Neuron (in vitro differentiated cells): ENCODE results near the gene ANKS1A.
"Not testable (repeated sequence)": the region's sequence is repeated elsewhere in the genome, so short reads cannot be mapped to it uniquely, and the experiment has no call there.

Source experiments
- H2AFZ ChIP-seq: one replicate; pipeline ENCODE4 v1.6.1; 2013; ENCODE audit warnings: low read depth, mild to moderate bottlenecking, inconsistent platforms, low read length, moderate library complexity
- H3K27me3 ChIP-seq: one replicate; pipeline ENCODE4 v1.6.1; 2013; ENCODE audit warnings: low read length; ENCODE audit not compliant: insufficient read depth
- H3K36me3 ChIP-seq: one replicate; pipeline ENCODE4 v1.6.1; 2013; ENCODE audit warnings: low read length; ENCODE audit not compliant: insufficient read depth
- H3K4me1 ChIP-seq: one replicate; pipeline ENCODE4 v1.6.1; 2013; ENCODE audit warnings: low read length; ENCODE audit not compliant: insufficient read depth
- H3K4me3 ChIP-seq: 2 replicates; pipeline ENCODE4 v1.5.1; 2013; ENCODE audit warnings: mild to moderate bottlenecking, low read length, moderate library complexity
- H3K9me3 ChIP-seq: one replicate; pipeline ENCODE4 v1.6.1; 2013; ENCODE audit warnings: low read length

ANKS1A gene

DNA sequence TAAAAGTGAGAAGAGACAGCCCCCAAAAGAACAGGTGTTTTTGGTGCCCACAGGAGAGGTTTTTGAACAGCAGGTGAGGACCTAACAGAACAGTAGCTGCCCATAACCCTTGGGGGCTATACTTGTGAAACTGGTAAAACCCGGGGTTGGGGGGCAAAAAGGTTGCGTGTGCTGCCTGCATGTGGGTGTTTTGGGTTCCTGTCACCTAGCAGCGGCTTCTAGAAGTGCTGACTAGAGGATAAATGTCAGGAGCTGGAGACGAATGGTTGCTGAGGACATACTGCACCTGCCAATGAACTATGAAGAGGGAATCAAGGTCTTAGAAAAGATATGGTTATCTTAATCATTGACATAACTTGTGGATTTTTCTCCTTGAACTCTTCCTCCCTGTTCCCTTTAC, 17.2 kb upstream of the ANKS1A start:
- Histone ChIP-seq H3K9me3 (no peaks in the 10 kb centered on the region), H2AFZ (no peak overlapping the region), H3K4me1 (no peaks in the 10 kb centered on the region), H3K36me3 (peaks cover 87% of the 10 kb centered on the region), H3K4me3 (no peak overlapping the region), H3K27me3 (no peaks in the 10 kb centered on the region)

DNA sequence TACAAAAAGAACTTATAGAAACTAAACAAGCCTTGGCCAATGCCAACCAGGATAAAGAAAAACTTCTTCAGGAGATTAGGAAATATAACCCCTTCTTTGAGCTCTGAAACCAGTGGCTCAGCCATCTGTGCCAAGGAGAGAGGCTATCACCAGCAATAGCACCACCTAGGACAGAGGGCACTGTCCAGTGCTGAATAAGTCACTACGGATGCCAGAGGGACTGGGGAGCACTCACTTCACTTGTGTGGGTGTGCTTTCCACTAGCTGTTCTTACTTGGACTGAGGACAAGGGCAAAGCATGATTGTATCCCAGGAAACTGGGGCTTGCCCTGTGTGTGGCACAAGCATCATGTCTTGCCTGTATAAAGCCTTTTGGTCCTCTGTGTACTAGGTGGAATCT, 16.7 kb upstream of the ANKS1A start:
- Histone ChIP-seq H3K36me3 (peaks cover 87% of the 10 kb centered on the region), H3K27me3 (no peaks in the 10 kb centered on the region), H2AFZ (no peak overlapping the region), H3K4me1 (no peaks in the 10 kb centered on the region), H3K9me3 (no peaks in the 10 kb centered on the region), H3K4me3 (no peak overlapping the region)

DNA sequence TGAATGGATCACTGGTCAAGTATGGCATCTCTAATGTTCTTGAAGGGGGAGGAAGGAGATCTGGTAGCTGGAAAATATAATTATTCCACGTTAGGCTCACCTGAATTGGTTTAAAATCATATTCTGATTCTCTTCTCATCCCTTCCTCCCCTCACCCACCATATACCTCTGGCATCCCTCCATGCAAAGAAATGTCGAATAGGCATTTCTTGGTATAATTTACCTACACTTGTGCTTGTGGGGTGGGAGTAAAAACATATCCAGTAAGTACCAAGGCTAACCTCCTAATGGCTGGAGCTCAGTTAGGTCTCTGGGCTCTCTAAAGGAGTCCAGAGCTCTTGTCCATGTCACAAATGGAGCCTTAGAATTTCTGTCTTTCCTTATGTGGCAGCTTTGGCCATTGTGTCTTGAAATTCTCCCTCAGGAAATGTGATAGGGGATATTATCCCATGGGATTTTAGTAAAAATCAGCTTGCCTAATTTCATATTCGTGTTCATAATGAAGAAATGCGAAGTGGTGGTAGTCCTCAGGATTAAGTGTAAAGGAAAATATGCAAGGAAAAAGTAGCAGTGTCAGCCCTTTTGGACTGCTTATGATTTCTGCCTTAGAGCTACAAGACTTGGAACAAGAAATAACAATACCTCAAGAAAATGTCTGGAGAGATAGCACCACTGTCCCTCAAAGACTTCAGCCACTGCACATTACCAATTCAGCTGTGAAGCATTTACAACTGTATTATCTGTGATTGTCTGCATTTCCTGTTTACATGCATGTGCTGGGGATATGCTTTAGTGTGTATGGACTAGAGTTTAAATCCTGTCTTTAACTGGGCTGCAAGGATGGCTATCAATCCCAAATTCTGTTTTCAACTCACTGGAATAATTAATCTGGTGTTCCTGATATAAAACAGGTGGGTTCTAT, 13.5 kb upstream of the ANKS1A start:
- peaks cover 93% of the 10 kb centered on the region for H3K36me3 ChIP-seq

DNA sequence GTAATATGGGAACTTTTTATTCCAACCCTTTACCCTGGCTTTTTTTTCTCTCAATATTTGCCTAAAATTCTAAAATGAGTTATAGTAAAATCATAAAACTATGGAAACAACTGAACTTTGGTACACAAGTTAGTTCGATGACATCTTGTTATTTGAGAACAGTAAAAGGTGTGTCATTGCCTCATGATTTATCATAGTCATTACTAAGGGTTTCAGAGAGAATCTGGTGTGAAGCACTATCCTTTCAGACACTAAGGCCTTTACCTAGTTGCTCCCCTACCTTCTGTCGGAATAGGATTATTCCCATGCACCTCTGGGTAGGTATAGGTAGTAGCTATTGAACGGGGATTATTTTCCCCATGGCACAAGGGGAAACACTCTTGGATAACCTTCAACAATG, 12.6 kb upstream of the ANKS1A start:
- Histone ChIP-seq H3K4me3 (no peak overlapping the region), H3K36me3 (peaks cover 91% of the 10 kb centered on the region), H3K9me3 (no peaks in the 10 kb centered on the region), H2AFZ (no peak overlapping the region), H3K27me3 (no peaks in the 10 kb centered on the region), H3K4me1 (no peaks in the 10 kb centered on the region)

More for the DNA sequence above, 13.5 kb upstream of the ANKS1A start:
- Histone ChIP-seq H3K4me1 (no peaks in the 10 kb centered on the region), H3K4me3 (no peak overlapping the region), H3K27me3 (no peaks in the 10 kb centered on the region), H3K9me3 (no peaks in the 10 kb centered on the region), H2AFZ (no peak overlapping the region)

GRCh38 chr6:34877259-34877658, 11.8 kb upstream of the ANKS1A start:
- Histone ChIP-seq H2AFZ (no peak overlapping the region), H3K36me3 (peaks cover 83% of the 10 kb centered on the region), H3K27me3 (no peaks in the 10 kb centered on the region), H3K4me3 (no peak overlapping the region), H3K9me3 (no peaks in the 10 kb centered on the region), H3K4me1 (no peaks in the 10 kb centered on the region)

- peaks cover 76% of the 10 kb centered on the region for H3K36me3 ChIP-seq
- H2AFZ ChIP-seq: no peak overlapping the region
- H3K27me3 ChIP-seq: no peaks in the 10 kb centered on the region
- H3K9me3 ChIP-seq: no peaks in the 10 kb centered on the region
- no peaks in the 10 kb centered on the region for H3K4me1 ChIP-seq
- no peak overlapping the region for H3K4me3 ChIP-seq
Observed at GRCh38 chr6:34877869-34878485, 11.1 kb upstream of the ANKS1A start.

DNA sequence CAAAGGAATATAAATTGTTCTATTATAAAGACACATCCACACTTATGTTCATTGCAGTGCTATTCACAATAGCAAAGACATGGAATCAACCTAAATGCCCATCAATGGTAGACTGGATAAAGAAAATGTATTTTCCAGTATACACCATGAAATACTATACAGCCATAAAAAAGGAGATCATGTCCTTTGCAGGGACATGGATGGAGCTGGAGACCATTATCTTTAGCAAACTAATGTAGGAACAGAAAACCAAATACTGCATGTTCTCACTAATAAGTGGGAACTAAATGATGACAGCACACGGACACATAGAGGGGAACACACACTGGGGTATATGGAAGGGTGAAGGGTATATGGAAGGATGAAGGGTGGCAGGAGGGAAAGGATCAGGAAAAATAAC, 5.0 kb upstream of the ANKS1A start:
- not testable (repeated sequence) for H3K27me3 ChIP-seq, H2AFZ ChIP-seq, H3K9me3 ChIP-seq, H3K4me3 ChIP-seq, H3K4me1 ChIP-seq
- H3K36me3 ChIP-seq: peaks cover 34% of the 10 kb centered on the region

DNA sequence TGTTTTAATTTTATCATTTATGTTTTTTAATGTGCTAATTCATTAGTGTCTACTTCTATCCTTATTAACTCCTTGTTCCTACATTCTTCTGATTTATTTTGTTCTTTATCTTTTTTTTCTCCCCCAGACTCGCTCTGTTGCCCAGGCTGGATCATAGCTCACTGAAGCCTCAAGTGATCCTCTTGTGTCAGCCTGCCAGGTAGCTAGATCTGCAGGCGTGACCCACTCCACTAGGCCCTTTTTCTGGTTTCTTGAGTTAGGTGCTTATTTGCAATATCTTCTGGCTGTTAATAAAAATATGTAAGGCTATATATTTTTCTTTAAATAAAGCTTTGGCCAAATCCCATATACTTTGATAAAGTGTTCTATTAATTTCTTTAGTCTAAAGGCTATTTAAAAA, 4.1 kb upstream of the ANKS1A start:
- Histone ChIP-seq H3K4me1 (peaks cover 5% of the 10 kb centered on the region), H2AFZ (no peak overlapping the region), H3K36me3 (peaks cover 27% of the 10 kb centered on the region), H3K4me3 (no peak overlapping the region), H3K27me3 (no peaks in the 10 kb centered on the region), H3K9me3 (no peaks in the 10 kb centered on the region)

DNA sequence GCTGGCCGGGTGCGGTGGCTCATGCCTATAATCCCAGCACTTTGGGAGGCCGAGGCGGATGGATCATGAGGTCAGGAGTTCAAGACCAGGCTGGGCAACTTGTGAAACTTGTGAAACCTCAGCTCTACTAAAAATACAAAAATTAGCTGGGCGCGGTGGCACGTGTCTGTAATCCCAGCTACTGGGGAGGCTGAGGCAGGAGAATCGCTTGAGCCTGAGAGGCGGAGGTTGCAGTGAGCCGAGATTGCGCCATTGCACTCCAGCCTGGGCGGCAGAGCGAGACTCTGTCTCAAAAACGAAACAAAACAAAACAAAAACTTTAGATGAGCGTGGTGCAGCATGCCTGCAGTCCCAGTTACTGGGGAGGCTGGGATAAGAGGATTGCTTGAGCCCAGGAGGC, 3.2 kb upstream of the ANKS1A start:
- not testable (repeated sequence) for H3K9me3 ChIP-seq, H2AFZ ChIP-seq, H3K27me3 ChIP-seq, H3K4me3 ChIP-seq
- peaks cover 11% of the 10 kb centered on the region for H3K4me1 ChIP-seq
- peaks cover 20% of the 10 kb centered on the region for H3K36me3 ChIP-seq

DNA sequence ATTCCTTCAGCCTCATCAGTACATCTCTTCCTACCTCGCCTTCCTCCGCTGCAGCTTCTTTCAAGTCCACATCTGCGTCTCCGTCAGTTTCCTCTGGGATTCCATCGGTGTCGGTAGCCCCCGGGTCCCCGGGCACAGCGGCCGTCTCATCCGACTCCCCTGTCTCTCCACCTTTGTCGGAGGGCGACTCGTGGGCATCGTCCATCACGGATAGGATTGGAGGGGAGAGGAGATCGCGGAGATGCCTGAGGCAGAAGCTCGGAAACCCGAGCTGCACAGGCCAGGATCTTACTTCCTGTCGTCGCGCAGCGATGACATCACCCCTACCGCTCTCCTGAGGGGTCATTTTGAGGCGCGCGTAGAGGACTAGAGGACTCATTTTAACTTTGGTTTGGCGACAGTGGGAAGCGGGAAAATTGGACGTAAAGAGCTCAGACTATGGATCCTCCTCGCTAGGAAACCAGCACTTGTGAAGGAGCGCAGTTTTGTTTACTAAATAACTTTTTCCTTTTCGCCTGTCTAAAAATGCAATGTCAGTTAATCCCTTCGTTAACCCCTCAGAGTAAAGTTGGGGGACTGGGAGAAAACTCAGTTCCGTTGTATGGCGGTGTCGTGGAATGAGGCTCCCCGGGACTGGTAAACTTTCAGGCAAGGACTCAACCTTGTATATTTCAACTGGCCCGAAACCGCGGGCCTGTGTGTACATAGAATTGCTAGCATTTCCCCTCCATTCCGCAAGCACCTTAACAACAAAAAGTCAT, 1.1 kb upstream of the ANKS1A start, which contains the start of gene TAF11:
TAF11 (minus strand) TSS at position 290 of the 761 bp plus-strand sequence; CDS start at position 205, 85 bp downstream.
- H3K9me3 ChIP-seq: no peaks in the 10 kb centered on the region
- H2AFZ ChIP-seq: peak within 1 kb of the TSS; percentile 91

DNA sequence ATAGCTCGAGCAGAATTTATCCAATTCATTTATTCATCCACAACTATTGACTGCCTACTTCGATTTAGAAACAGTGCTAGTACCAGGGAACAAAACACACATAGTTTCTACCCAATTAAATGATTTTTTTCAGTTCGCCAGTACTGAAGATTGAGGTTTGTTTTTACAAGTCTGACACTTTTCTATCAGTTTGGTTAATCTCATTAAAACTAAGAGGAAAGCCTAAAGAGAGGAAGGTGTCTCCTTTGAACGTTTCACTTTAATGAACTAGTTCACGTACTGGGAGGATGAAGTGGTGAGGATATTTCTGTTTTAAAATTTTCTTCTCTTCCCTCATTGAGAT, 570 bp upstream of the ANKS1A start:
- H3K4me1 ChIP-seq: peaks cover 13% of the 10 kb centered on the region
- peak overlapping the region; percentile 94 for H3K4me3 ChIP-seq
- no peaks in the 10 kb centered on the region for H3K9me3 ChIP-seq
- H3K27me3 ChIP-seq: no peaks in the 10 kb centered on the region
- peak overlapping the region; percentile 91 for H2AFZ ChIP-seq
- peaks cover 11% of the 10 kb centered on the region for H3K36me3 ChIP-seq

More for the DNA sequence above, 1.1 kb upstream of the ANKS1A start, which contains the start of gene TAF11:
- no peaks in the 10 kb centered on the region for H3K27me3 ChIP-seq
- H3K36me3 ChIP-seq: peaks cover 15% of the 10 kb centered on the region
- peak within 1 kb of the TSS; percentile 94 for H3K4me3 ChIP-seq
- H3K4me1 ChIP-seq: peaks cover 13% of the 10 kb centered on the region

DNA sequence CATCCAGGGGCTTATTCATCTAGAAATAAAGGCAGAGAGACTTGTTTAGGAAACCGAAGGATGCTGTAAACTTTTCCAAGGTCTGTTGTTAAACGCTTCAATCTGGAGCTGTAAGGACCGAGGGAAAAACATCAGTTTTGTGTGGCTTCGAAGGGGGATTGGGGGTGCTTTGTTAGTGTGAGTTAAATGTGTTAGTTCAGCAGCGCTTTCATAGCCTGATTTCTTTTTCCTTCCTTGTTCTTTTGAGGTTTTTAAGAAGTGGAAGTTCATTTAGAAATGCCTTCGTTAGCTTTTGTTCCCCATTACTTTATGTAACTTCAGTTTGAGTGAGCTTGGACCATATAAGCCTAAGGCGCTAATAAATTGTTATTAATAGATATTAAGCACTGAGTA, 1.5 kb downstream of the ANKS1A start:
- H3K36me3 ChIP-seq: no peaks in the 10 kb centered on the region
- H3K4me3 ChIP-seq: peak overlapping the region; percentile 94
- H3K27me3 ChIP-seq: no peaks in the 10 kb centered on the region
- H3K9me3 ChIP-seq: no peaks in the 10 kb centered on the region
- no peak overlapping the region for H2AFZ ChIP-seq
- H3K4me1 ChIP-seq: peaks cover 18% of the 10 kb centered on the region

GRCh38 chr6:34891296-34891695, 2.2 kb downstream of the ANKS1A start:
- H3K4me1 ChIP-seq: peaks cover 18% of the 10 kb centered on the region
- H3K9me3 ChIP-seq: no peaks in the 10 kb centered on the region
- no peak overlapping the region for H2AFZ ChIP-seq
- H3K36me3 ChIP-seq: no peaks in the 10 kb centered on the region
- H3K27me3 ChIP-seq: no peaks in the 10 kb centered on the region
- H3K4me3 ChIP-seq: no peak overlapping the region
